NOMO-1 treated with DMSO at 0.1 percent for 48 hours (cell line): Measurements from ENCODE around the gene PROX1.

Experiments used
- DNase-seq: peaks from one replicate; lab custom pipeline; 2025; ENCODE audit not compliant: unreplicated experiment; lab: John Stamatoyannopoulos, UW

Gene PROX1

GRCh38 chr1:213987927-213988506 lies at the start of gene PROX1:
PROX1 (plus strand) TSS chr1:213987973; CDS start chr1:213996536, 8,563 bp downstream.
- DNase-seq, result peak; percentile 41

DNA sequence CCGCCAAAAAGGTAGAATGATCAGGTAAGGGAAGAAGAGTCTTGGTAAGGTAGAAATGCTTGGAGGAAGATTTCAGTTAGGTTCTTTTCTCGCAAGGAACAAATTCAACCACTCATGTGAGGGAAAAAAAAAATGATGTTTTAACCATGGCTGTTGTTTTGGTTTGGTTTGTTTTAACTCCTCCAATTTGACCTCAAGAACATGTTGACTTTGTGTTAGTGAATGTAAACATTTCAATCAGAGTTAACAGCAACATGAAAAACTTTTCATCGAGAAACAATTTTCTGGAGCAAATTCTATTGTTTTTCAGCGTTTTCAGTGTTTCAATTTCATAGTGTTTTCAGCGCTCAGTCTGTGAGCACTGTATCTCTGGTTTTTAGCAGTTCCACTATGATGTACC lies 49.0 kb upstream of the PROX1 start:
- no peak for DNase-seq

GRCh38 chr1:213939888-213940287 lies 47.9 kb upstream of the PROX1 start:
- no peak for DNase-seq

DNA sequence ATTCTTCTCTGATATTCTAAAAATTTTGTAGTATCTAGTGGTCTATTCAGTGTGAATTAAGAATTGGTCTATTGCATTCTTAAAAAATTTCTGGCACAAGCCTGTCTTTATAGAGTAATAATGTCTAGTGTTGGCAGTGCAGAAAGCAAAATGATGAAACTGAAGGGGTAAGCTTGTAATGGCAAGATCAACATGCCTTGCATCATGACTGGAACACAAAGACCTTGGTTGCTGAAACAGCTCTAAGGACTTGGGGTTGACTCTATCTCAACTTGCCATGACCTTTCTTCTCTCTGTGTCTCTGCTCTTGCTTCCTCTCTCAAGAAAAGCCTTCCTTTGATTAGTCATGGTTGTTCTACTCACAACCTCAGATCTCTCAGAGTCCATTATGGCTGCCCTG lies 46.8 kb upstream of the PROX1 start:
- no peak for DNase-seq

DNA sequence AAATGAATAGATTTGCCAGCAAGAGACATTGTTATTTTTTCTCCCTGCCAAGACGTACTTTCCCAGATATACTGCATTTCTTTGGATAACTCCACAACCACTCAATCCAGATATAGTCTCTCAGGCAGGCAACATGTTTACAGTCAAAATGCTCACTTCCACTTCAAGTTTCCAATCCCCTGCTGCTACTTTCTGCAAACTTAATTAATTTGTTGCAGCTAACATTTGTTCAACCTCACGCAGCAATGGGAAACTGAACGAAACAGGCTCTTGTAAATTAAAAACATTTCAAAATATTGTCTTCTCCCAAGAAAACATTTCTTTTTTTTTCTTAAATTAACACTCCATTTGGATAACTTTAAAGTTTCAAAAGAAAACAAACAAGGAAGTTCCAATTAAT lies 45.7 kb upstream of the PROX1 start:
- no peak for DNase-seq

GRCh38 chr1:213947200-213947801 lies 40.5 kb upstream of the PROX1 start:
- no peak for DNase-seq

- DNase-seq, result no peak
Measured at GRCh38 chr1:213951876-213952275, 35.9 kb upstream of the PROX1 start.

- DNase-seq, result no peak
Measured at GRCh38 chr1:213953806-213954205, 34.0 kb upstream of the PROX1 start.

DNA sequence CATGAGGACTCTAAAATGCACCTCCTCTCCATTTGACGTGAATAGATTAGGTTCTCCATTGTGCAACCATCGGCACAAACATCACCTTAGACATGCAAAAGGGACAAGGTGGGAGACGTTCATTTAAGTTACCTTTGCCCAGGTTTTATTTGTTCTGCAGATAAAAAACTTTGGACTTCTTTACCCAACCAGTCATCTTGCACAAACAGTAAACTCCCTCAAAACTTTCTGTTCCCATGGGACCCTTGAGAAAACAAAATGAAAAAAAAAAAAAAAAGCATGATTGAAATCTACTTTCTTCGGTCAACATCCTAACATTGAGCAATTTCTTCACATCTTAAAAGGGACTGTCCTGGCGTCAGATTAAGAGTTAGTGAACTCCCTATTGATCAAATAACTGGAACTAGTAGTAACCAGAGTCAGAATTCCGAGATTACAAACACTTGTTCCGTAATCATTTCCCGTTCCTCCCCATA lies 31.4 kb upstream of the PROX1 start:
- DNase-seq, result no peak

DNA sequence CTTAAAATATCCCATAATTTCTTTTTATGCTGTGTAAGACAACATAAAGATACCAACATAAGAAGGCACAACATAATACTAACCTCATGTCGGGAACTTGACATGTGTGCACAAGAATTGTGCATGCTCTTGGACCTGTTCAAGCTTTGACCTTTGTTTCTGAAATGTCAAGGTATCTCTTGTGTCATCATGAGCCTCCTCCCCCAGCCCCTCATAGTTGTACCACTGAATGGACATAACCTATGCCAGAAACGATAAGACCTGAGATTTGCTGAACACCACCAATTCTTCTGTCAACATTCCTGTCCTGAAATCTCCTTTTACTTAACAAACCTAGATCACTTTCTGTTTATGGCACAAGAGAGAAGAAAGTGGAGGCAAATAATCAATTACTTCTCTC lies 29.4 kb upstream of the PROX1 start:
- no peak for DNase-seq

DNA sequence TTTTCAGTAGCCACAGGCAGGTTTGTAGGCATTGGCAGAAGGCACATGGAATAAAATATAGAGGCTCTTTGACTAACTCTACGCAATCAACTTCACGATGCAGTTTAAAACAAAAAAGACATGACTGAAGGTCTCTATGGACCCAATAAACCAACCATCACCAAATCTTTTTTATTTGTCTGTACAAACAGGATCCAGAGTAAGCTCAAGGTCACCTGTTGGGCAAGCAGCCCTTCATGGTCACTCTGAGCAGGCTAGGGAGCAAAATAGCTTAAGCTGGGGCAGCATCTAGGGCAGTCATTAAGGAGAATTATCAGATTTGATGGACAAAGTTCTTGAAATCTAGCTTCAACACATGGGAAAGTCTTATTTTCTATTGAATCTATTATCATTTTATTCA lies 26.8 kb upstream of the PROX1 start:
- no peak for DNase-seq

- no peak for DNase-seq
Measured at GRCh38 chr1:213962508-213962907, 25.3 kb upstream of the PROX1 start.

GRCh38 chr1:213966122-213966521 lies 21.7 kb upstream of the PROX1 start:
- no peak for DNase-seq

GRCh38 chr1:213968146-213968825 lies 19.5 kb upstream of the PROX1 start:
- no peak for DNase-seq

DNA sequence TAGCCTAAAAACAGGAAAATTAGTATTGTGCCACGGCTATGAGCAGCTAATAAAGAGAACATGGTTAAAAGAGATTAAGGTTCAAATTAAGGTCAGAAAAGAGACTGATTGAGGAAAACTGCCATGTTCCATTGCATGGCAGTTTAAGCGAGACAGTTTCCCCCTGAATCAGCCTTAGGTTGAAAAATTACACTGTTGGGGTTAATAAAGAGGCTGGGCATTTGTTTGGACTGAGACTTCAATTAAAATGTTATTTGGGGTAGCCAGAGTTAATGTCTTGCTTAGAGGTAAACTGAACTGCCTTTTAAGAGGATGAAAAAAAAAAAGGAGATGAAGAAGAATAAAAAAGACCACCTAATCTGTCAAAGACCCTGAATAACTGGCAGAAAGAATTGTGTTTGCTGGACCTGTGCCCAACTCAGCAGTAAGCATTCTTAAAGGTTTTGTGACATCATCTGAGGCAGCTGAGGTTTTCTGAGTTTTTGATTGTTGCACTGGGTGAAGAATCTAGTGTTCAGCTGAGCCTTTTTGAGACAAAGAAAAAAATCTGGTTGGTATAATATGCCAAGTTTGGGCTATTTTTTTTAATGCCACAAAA lies 17.7 kb upstream of the PROX1 start:
- no peak for DNase-seq

- DNase-seq, result no peak
Measured at GRCh38 chr1:213972141-213972540, 15.6 kb upstream of the PROX1 start.

DNA sequence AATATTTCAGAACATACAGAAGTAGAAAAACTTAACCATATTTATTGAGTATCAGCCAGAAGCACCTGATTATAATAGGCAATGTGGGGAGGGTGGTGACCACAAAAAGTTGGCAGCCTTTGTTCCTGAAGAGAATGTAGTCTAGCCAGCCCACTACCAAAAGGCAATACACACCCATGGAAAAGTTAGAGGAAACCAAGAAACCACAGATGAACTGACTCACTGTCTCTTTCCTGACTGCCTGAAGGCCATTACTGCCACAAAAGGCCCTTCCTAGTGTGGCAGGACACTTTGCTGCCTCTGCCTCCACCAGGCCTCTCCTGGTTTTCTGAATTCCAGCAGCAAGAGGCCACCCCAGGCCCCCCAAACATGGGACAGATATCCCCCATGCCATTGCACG lies 14.6 kb upstream of the PROX1 start:
- DNase-seq, result no peak

GRCh38 chr1:213976665-213977485 lies 10.9 kb upstream of the PROX1 start:
- DNase-seq, result no peak

DNA sequence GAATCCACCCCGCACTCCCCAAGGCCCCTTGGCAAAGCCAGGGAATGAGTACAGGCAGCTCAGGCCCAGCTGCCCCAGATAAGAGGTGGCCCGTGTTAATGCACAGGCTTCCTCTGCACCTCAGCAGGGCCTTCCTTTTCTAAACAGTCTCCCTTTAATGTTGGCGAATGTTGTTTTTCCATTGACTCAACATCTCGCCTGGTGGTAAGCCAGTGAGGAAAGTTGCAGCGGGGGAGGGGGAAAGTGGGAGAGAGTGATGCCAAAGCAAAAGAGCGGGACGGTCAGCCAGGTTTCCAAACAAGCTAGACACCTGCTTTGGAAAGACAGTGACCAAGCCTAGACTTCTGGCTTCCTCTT lies 10.3 kb upstream of the PROX1 start:
- no peak for DNase-seq

GRCh38 chr1:213977909-213978308 lies 9.9 kb upstream of the PROX1 start:
- DNase-seq, result no peak
